HG03280 (cell line): ENCODE results near the gene TEX264.

Source experiments
- ATAC-seq: cut with Tn5 transposase; IDR thresholded peaks from one replicate; pipeline ENCODE4 v1.9.1; 2021; ENCODE audit warnings: mild to moderate bottlenecking, moderate library complexity; ENCODE audit not compliant: unreplicated experiment

TEX264 gene

DNA sequence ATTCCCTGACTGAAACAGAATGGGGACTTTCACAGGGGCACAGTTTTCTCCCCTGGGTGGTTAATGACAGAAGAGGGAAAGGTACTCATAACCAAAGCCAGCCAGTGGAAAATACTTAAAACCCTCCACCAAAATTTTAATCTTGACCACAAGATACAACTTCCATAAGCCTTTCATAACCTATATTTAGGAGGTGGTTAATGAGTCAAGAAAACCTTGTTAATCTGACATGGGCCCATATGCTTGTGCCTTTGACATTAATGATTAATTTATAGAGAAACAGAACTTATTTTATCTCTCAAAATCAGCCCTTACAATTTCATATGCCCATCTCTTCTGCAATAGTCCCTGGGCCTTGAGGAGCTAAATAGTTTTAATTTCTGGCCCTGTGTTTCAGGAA lies 76.8 kb downstream of the TEX264 start:
- no peak for ATAC-seq

GRCh38 chr3:51748327-51748726 lies 77.3 kb downstream of the TEX264 start:
- ATAC-seq: no peak

DNA sequence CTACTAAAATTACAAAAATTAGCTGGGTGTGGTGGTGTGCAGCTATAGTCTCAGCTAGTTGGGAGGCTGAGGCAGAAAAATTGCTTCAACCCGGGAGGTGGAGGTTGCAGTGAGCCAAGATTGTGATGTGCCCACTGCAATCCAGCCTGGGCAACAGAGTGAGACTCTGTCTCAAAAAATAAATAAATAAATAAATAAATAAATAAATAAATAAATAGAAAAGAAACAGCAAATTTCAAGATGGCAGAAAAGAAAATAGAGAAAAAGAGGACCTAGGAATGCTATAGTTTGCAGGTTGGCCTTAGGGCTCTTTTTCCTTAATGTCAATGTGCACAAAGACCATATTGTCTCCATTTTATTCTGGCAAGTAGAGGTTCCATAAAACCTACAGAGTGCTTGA lies 79.8 kb downstream of the TEX264 start:
- no peak for ATAC-seq

DNA sequence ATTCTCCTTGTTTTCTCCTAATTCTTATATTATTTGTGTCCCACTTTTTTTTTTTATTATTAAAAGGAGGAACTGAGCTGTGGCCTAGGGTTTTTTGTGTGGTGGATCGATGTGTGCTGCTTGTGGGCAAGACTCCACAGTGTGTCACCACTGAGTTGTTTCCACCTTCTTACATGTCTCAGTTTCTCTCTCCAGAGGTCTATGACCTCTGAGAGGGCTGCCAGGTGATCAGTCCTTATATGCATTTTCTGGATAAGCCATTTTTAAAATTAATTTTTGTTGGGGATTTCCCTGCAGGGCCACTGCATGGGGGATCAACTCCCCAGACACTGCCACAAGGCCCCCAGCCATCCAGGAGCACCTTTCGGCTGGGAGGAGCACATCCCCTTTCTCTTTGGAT lies 80.2 kb downstream of the TEX264 start:
- no peak for ATAC-seq
